Measurements from ENCODE around the gene GSTA5. TPM values are rescaled to one million over a fixed set of nuclear protein-coding genes. Genes with fewer than 3 reads are reported as not detected.
"Not testable (repeated sequence)": the region's sequence is repeated elsewhere in the genome, so short reads cannot be mapped to it uniquely, and the experiment has no call there.

Gene GSTA5
- total and polyA plus RNA-seq, 12 donors = not detected

DNA sequence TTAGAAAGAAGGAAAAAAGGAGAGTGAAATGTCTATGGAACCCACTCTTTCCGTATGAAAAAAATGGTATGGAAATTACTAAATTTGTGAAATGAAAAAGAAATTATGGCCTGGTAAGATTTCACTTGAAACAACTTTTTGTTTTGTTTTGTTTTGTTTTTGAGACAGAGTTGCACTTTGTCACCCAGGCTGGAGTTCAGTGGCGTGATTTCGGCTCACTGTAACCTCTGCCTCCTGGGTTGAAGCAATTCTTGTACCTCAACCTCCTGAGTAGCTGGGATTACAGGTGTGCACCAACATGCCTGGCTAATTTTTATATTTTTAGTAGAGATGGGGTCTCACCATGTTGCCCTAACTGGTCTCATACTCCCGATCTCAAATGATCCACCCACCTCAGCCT lies 17.8 kb upstream of the GSTA5 start:
- H3K9me3 ChIP-seq = no peaks in the 10 kb centered on the region
- no peak overlapping the region for H3K4me3 ChIP-seq
- H3K4me1 ChIP-seq = no peaks in the 10 kb centered on the region
- WGBS, 2 donors = 89 to 92% methylated on average over 4 of the region's 4 CpGs
- peaks cover 0 to 28% (median 8%) of the 10 kb centered on the region in 7 donors for H3K27me3 ChIP-seq
- DNase-seq = no peak
- ATAC-seq = no peak
- no peak overlapping the region for H3K27ac ChIP-seq
- TF ChIP-seq, protein P1, sequence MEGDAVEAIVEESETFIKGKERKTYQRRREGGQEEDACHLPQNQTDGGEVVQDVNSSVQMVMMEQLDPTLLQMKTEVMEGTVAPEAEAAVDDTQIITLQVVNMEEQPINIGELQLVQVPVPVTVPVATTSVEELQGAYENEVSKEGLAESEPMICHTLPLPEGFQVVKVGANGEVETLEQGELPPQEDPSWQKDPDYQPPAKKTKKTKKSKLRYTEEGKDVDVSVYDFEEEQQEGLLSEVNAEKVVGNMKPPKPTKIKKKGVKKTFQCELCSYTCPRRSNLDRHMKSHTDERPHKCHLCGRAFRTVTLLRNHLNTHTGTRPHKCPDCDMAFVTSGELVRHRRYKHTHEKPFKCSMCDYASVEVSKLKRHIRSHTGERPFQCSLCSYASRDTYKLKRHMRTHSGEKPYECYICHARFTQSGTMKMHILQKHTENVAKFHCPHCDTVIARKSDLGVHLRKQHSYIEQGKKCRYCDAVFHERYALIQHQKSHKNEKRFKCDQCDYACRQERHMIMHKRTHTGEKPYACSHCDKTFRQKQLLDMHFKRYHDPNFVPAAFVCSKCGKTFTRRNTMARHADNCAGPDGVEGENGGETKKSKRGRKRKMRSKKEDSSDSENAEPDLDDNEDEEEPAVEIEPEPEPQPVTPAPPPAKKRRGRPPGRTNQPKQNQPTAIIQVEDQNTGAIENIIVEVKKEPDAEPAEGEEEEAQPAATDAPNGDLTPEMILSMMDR (IDR thresholded peaks at IDR 0.05) = no peak
- intact Hi-C loops (cut with DNase I) = no loop called here
- H3K36me3 ChIP-seq = no peaks in the 10 kb centered on the region

DNA sequence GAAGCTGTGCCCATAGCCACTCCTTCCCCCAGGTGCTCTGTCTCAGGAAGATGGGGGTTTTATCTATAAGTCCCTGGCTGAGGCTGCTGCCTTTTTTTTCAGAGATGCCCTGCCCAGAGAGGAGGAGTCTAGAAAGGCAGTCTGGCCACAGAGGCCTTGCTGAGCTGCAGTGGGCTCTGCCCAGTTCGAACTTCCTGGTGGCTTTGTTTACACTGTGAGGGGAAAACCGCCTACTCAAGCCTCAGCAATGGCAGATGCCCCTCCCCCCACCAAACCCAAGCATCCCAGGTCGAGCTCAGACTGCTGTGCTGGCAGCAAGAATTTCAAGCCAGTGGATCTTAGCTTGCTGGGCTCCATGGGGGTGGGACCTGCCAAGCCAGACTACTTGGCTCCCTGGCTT lies 15.5 kb upstream of the GSTA5 start:
- H3K9me3 ChIP-seq; intact Hi-C loops (cut with DNase I); DNase-seq; H3K36me3 ChIP-seq; H3K4me1 ChIP-seq; H3K27ac ChIP-seq; ATAC-seq; H3K4me3 ChIP-seq: not testable (repeated sequence)
- WGBS, 2 donors = 5 to 11% methylated on average over 3 of the region's 3 CpGs
- peaks cover 0 to 28% (median 8%) of the 10 kb centered on the region in 7 donors for H3K27me3 ChIP-seq

DNA sequence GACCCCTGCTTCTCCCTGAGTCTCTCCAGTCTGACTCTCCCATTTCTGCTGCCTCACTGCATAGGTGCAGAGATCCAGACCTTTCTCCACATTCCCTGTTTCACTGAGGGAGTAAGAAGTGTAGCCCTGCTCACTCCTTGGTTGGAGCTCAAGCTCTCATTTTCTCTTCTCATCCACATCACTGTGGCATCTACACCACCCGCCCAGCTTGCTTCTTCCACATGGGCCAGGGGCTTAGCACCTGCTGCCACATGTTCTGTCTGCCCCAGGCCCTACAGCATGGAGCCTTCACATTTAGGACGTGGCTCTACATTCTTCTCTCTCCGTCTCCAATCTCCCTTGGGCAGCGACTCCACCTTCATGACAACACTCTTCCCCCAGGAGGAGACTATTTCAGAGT lies 8.5 kb upstream of the GSTA5 start:
- Histone ChIP-seq H3K36me3 (no peaks in the 10 kb centered on the region), H3K4me1 (no peaks in the 10 kb centered on the region), H3K4me3 (no peak overlapping the region), H3K27ac (no peak overlapping the region), H3K27me3 (no peaks in the 10 kb centered on the region), H3K9me3 (peaks cover 0 to 9% (median 0%) of the 10 kb centered on the region in 11 donors)
- WGBS, 2 donors = 82% methylated on average over 4 of the region's 4 CpGs
- TF ChIP-seq, protein P1 (IDR thresholded peaks at IDR 0.05) = no peak
- ATAC-seq = no peak
- intact Hi-C loops (cut with DNase I) = no loop called here
- no peak for DNase-seq

DNA sequence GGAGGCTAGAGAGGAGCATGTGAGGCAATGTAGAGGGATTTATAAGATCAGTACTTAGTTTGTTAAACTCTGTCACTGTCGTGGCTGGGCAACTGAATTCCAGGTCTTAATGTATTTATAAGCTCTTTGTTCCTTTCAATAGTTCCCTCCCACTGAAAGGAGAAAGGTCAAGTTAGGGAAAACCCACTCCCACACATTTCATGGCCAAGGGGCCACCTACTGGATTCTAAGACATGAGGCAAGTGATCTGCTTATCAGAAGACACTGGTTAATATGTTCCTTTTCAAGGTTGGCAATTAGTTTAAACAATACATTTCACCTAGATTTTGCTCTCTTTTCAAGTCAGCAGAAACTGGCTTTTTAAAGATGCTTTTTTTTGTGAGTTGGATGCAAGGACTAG lies 5.4 kb upstream of the GSTA5 start:
- ATAC-seq (no peak), DNase-seq (no peak)
- H3K36me3 ChIP-seq = no peaks in the 10 kb centered on the region
- intact Hi-C loops (cut with DNase I) = no loop called here
- H3K4me3 ChIP-seq = no peak overlapping the region
- H3K27me3 ChIP-seq = no peaks in the 10 kb centered on the region
- 53 to 63% methylated on average over 1 of the region's 1 CpG for WGBS, 2 donors
- H3K9me3 ChIP-seq = peaks cover 0 to 9% (median 0%) of the 10 kb centered on the region in 11 donors
- no peaks in the 10 kb centered on the region for H3K4me1 ChIP-seq
- TF ChIP-seq, protein P1 (IDR thresholded peaks at IDR 0.05) = no peak
- H3K27ac ChIP-seq = no peak overlapping the region

DNA sequence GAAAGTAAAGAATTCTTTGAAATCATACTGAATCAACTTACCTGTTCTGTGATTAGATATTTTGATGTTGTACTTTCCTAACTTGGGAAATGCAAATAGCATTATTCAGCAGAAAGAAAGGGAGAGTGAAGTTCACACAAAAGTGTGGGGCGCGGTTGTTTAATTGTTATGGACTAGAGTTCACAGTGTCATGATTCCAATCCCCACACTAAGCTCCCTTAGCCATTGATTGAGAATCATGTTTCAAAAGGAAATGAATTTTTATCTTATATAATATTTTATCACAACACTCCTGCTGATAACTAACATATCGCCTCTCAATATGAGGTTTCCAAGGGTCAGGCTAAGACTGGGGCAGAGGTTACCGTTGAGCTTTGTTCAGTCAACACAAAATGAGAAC lies 3.0 kb upstream of the GSTA5 start:
- H3K36me3 ChIP-seq = no peaks in the 10 kb centered on the region
- TF ChIP-seq, protein P1 (IDR thresholded peaks at IDR 0.05) = no peak
- no peak overlapping the region for H3K4me3 ChIP-seq
- ATAC-seq = no peak
- WGBS, 2 donors = 89 to 96% methylated on average over 4 of the region's 4 CpGs
- DNase-seq = no peak
- H3K27me3 ChIP-seq = peaks cover 0 to 7% (median 0%) of the 10 kb centered on the region in 7 donors
- peaks cover 0 to 8% (median 0%) of the 10 kb centered on the region in 11 donors for H3K9me3 ChIP-seq
- H3K4me1 ChIP-seq = no peaks in the 10 kb centered on the region
- intact Hi-C loops (cut with DNase I) = no loop called here
- H3K27ac ChIP-seq = no peak overlapping the region
